GM19397 (cell line): ENCODE data around the gene CCBE1.

Source experiments
- ATAC-seq: cut with Tn5 transposase; IDR thresholded peaks from one replicate; pipeline ENCODE4 v1.9.1; 2021; ENCODE audit warnings: mild to moderate bottlenecking, moderate library complexity; ENCODE audit not compliant: unreplicated experiment

Gene CCBE1

GRCh38 chr18:59466980-59467379, 230.2 kb downstream of the CCBE1 start:
- ATAC-seq = no peak

GRCh38 chr18:59464486-59464885, 232.7 kb downstream of the CCBE1 start:
- no peak for ATAC-seq

GRCh38 chr18:59461171-59461570, 236.1 kb downstream of the CCBE1 start:
- no peak for ATAC-seq

- ATAC-seq = no peak
Observed at GRCh38 chr18:59460072-59460420, 237.2 kb downstream of the CCBE1 start.

- no peak for ATAC-seq
Observed at GRCh38 chr18:59459369-59460071, 237.7 kb downstream of the CCBE1 start.

GRCh38 chr18:59458575-59458974, 238.6 kb downstream of the CCBE1 start:
- ATAC-seq = no peak

GRCh38 chr18:59456657-59457056, 240.6 kb downstream of the CCBE1 start:
- no peak for ATAC-seq

GRCh38 chr18:59455728-59456276, 241.4 kb downstream of the CCBE1 start:
- ATAC-seq = no peak

GRCh38 chr18:59454909-59455727, 242.1 kb downstream of the CCBE1 start:
- ATAC-seq = no peak

- ATAC-seq = no peak
Observed at GRCh38 chr18:59453468-59453961, 243.7 kb downstream of the CCBE1 start.

- no peak for ATAC-seq
Observed at GRCh38 chr18:59451963-59452362, 245.3 kb downstream of the CCBE1 start.

- ATAC-seq = no peak
Observed at GRCh38 chr18:59451073-59451472, 246.2 kb downstream of the CCBE1 start.

- ATAC-seq = no peak
Observed at GRCh38 chr18:59448546-59448945, 248.7 kb downstream of the CCBE1 start.

GRCh38 chr18:59446012-59446411, 251.2 kb downstream of the CCBE1 start:
- ATAC-seq = no peak

GRCh38 chr18:59437851-59438569, 259.2 kb downstream of the CCBE1 start:
- no peak for ATAC-seq

GRCh38 chr18:59432803-59433597, 264.2 kb downstream of the CCBE1 start:
- no peak for ATAC-seq

GRCh38 chr18:59431131-59431530, 266.1 kb downstream of the CCBE1 start:
- ATAC-seq = no peak

- ATAC-seq = no peak
Observed at GRCh38 chr18:59429608-59430007, 267.6 kb downstream of the CCBE1 start.

GRCh38 chr18:59428018-59428417, 269.2 kb downstream of the CCBE1 start:
- no peak for ATAC-seq

- ATAC-seq = no peak
Observed at GRCh38 chr18:59426855-59427254, 270.4 kb downstream of the CCBE1 start.
